A204.1 (cell line): ENCODE results near the gene RBP5.
A peak's percentile ranks its signal among the peaks of the same experiment; 100 is the strongest.

Experiments
- FAIRE-seq: peaks from 2 replicates; lab custom pipeline; 2012; peaks lifted over from hg19 to GRCh38; lab: Jason Lieb, UNC

Gene RBP5

GRCh38 chr12:7145671-7146070 lies 17.0 kb upstream of the RBP5 start:
- FAIRE-seq = no peak

DNA sequence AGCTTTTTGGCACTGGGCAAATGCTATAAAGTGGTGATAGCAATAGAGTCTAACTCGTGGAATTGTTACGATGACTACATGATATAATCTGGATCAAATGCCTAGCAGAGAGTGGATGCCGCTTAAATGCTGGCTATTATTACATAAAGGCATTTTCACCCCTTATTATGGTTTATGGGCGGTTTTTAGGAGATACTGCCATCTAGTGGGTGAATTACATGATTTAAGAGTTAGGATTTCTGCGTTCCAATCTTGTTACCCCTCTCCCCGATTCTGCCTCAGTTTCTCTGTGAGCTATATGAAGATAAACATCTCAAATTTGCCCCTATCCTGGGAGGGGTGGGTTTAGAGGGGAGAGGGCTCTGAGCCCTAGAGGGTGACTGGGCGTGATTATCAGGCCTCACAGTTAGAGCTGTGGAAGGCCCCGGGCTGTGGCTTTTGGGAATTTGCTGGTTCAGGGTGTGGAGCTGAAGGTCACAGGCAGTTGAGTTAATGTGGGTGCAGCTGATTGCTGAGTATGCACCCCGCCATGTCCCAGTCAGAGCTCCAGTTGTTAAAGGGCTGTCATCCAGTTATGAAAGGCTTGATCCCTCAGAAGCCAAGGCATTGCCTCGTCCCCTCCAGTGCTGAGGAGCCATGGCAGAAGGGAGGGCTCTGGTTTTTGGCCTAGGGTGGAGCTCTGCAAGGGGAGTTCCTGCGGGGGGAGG lies 15.9 kb upstream of the RBP5 start:
- FAIRE-seq = peak; percentile 76

DNA sequence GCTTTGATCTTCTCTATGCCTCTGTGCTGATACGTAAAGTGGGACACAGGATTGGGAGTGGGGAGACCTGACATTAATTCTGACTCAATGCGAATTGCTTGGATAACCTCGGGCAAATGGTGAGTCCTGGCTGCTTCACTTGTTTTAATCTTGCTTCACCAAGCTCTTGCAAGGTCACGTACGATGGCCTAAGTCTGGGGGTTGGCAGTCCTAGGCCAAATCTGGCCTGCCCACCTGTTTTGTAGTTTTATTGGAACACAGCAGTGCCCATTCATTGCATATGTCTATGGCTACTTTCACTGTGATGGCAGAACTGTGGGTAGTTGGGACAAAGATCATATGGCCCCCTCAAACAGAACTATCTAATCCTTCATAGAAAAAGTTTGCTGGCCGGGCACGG lies 14.9 kb upstream of the RBP5 start:
- FAIRE-seq = no peak

DNA sequence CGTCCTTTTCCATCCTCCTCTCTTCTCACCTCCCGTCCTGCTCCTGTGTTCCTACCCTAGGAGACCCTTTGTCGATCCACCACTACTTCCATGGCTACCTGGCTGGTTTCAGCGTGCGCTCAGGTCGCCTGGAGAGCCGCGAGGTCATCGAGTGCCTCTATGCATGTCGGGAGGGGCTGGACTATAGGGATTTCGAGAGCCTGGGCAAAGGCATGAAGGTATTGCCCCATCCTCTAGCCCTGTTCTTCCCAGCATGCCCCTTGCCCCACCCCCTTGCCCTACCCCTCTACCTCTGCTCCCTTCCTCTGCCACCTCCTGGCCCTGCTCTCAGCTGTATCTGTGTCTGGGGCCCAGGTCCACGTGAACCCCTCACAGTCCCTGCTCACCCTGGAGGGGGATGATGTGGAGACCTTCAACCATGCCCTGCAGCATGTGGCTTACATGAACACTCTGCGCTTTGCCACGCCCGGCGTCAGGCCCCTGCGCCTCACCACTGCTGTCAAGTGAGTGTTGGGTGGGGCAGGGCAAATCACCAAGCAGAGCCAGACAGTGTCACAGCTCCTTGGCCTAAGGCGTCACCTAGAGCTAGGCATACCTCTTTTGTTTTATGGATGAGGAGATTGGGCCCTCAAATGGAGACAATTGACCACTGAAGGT lies 14.2 kb upstream of the RBP5 start:
- no peak for FAIRE-seq

GRCh38 chr12:7142056-7142644 lies 13.5 kb upstream of the RBP5 start:
- no peak for FAIRE-seq

DNA sequence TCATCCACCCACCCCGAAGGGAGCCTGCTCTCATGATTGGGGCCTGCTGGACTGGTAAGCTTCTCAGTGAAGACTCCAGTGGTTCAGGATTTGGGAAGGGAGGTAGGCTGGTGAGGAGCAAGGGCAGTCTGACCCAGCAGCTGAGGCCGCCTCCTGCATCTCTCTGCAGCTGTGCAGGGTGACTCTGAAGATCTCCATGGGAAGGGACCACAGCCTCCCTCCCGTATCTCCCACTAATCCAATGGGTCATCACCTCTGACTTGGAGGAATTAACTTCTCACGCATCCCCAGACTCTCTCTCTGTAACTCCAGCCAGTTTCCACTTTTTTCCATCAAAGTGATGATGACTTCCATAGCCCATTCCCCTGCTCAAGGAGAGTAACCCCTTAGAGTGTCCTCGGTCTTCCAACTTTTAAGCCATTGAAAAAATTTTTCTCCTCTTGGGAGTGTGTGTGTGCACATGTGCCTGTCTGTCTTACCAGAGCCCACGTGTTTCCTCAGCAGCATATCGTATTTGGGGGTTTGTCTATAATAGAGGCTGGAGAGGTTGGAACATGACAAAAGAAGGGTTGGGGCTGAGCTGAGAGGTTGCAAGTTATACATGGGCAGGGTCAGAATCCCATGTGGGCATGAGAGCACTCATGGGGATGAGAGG lies 12.8 kb upstream of the RBP5 start:
- FAIRE-seq = no peak

DNA sequence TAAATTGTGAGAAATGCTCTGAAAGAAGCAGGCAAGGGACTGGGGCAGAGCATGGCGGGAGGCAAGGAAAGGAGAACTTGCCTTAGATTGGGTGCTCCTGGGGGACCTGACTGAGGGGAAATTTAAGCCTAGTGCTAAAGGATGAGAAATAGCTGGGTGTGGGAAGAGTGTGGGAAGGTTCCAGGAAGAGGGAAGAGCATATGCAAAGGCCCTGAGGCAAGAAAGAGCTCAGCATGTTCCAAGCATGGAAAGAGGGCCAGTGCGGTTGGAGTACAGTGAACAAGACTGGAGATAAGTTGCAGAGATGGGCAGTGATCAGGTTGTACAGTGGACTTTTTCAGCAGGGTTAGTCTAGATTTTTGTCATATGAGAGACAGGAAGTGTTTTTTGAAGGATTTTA lies 10.5 kb upstream of the RBP5 start:
- FAIRE-seq = no peak

DNA sequence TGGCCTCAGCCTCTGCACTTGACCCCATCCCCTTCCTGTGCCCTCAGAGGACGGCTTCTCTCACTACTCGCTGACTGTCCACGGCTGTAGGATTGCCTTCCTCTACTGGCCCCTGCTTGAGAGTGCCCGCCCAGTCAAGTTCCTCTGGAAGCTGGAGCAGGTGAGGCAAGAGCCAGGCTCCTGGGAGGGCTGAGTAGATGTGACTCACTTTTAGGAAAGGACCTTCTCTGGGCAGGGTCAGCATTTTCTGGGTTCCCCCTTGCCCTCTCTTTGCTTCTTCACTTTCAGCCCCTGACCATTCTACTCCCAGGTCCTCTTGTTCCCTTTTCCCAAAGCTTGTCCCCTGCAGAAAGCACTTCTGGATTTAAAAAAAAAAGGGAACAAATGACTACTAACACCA lies 9.2 kb upstream of the RBP5 start:
- no peak for FAIRE-seq

- FAIRE-seq = no peak
Measured at GRCh38 chr12:7136676-7137075, 8.0 kb upstream of the RBP5 start.

DNA sequence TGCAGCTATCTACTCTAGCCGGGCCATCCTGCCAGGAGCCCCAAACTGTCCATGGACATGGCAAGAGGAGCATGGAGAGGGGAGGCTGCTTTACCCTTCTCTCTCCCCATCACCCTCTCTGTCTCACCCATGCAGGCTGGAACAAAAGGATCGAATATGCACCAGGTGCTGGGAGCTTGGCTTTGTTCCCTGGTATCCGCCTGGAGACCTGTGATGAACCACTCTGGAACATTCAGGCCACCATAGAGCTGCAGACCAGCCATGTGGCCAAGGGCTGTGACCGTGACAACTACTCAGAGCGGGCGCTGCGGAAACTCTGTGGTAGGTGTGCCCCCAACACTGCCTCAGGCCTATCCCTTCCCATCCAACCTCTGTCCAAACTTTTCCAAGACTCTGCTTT lies 7.4 kb upstream of the RBP5 start:
- FAIRE-seq = no peak

DNA sequence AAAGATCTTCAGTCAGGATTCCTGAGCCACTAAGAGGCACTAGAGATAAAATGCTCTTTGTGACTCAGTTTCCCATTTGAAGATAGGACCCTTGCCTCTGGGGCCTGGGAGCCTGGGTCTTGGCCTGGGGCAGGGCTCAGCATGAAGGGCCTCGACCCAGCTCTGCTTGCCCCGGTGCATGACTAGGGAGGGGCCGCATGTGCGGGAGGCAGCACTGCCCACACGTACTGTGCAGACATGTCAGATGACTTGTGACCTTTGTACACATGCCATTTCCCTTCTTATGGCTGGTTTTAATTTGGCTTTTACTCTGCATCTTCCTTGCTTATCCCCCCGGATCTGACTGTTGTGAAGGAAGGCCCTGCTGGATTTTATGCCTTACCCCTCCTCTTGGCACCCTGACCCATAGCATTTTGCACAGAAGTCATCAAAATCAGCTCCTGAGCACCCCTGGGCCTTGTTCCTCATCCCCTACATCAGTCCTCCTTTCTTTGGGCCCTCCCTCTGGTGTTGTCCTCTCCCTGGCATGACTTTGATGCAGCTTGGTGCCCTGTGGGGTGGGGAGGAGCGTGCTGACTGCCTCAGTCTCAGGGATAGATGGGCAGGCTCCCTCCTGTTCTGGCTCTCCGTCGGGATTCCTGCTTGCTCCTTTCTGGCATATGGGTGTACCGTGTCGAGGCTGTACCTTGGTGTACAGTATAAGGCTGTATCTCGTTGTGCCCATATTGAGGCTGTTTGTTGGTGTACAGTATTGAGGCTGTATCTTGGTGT lies 5.9 kb upstream of the RBP5 start:
- FAIRE-seq = no peak

DNA sequence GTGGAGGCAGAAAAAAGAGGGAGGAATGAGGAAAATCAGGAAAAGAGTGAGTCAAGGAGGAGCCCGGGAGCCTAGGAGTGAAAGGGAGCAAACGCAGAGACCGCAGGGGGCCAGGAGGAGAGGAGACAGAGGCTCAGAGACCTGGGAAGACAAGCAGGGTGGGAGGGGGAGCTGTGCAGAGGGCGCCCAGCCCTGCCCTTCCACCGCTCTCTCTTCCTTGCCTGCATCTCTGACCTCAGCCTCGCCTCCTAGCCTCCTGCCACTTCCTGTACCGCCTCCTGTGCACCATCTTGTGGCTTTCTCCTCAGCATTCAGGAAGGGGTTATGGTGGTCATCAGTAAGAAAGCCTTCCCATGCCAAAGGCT lies 2.8 kb upstream of the RBP5 start:
- FAIRE-seq = no peak

GRCh38 chr12:7130701-7131501 lies 2.2 kb upstream of the RBP5 start:
- no peak for FAIRE-seq

DNA sequence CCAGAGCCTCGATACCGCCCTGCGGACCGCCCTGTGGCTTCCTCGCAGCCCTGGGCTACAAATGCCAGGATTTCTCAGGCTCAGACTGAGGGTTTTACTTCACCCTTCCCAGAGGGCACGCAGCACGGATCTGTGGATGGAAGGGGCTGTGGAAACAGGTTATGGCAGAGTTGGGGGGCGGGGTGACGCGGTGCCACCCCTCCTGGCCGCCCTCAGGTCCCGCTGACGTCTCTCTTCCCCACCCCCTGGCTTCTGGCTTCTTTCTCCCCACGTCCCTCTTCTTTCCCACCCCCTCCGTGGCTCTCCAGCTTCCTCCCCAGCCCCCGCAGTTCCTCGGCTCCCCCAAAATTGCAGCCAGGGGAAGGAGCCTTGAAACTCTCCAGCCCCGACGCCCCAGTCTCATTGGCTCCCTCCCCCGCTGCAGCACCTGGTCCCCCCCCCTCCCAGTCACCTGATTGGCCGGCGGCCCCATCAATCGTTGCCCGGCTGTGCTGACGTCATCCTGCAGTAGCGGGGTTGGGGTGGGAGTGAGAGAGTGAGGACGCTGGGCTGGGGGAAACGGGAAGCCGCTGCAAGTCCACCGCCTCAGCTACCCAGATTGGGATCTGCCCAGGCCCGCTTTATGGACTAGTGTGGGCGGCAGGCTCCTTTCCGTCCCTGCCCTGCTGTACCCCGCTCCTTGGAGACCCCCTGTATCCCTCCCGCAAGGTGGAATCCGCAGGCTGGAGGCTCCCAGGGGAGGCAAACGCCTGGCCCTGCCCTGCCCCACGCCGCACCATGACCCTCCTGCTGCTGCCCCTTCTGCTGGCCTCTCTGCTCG lies 1.4 kb upstream of the RBP5 start, which contains the start of gene CLSTN3:
Gene CLSTN3 (plus strand): TSS at position 500 of the 820 bp plus-strand sequence. CDS start 278 bp downstream, at position 778.
- no peak for FAIRE-seq

DNA sequence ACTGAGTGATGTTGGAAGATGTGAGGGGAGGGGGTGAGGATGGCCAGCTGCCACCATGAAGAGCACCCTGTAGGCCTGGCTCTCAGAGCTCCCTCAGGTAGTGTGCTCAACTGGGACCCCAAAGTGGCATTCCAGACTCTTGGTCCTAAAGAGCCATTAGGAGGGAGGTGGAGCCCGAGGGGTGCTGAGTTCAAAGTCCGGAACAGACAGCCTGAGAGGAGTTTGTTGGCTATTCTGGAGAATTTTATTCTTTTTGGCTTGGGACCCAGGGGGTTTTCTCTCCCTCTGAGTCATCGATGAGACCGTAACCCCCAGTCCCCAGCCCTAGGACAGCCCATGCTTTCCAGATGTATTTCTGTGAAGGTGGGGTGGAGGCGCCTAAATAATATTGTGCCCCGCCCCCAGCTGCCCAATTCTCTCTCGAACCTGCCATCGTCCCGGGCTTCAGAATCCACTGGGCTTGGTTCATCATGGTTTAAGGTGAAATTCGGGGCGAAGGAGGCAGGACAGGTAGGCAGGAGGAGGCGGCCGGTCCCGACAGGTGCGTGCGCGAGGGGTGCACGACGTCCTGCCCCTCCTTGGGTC lies 690 bp upstream of the RBP5 start:
- no peak for FAIRE-seq

GRCh38 chr12:7127916-7128626 lies 618 bp downstream of the RBP5 start:
- no peak for FAIRE-seq

DNA sequence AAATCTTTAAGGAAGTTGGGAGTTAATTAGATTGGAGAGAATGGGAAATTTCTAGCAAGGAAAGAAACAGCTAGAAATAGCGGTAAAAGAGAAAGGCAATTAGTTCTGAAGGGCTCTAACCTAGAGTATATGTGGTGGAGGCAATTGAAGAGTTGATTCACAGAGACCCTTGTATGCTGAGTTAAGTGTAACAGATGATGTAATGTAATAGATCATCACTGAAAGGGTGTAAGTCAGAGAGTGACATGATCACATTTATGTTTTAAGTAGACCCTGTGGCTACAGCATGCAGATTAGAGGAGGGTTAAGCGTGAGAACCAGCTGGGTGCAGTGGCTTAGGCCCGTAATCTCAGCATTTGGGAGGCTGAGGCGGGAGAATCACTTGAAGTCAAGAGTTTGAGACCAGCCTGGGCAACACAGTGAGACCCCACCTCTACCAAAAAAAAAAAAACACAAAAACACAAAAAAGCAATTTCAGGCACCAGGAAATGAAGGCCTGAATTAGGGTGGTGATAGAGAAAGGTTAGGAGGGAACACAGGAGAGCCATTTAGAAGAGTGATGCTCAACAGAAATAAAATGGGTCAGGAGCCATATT lies 3.0 kb downstream of the RBP5 start:
- FAIRE-seq = no peak

DNA sequence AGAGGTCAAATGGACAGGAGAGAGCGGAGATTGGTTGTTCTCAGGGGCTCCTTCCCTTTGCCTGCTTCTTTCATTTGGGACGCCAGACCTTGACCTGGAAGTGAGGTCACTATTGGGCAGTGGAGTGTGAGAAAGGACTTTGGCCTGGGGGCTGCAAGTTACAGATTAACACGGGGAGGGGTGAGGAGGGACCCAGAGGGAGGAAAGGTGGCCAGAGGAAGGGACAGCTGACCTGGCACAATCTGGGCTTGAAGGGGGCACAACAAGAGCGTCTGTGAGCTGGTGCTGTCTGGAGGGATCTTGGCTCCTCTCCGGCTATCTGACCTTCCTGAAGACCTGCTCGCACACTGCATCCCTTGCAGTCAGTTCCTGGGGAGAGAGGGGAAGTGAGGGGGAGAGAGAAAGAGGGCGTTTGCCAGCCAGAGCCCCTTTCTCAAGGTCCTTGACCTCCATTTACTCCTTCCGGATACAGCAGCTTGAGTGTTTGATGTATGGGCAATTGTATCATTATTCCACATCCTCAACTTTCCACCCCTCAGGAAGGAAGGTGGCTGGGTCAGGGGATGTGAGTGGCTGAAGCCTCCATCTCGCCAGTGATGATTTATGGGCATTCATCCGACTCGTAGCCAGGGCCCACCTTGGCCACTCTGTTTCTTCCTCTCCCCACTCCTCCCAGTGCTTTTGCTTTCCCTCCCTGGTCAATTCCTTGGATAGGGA lies 4.7 kb downstream of the RBP5 start:
- no peak for FAIRE-seq
